ENCODE results near the gene CCDC90B. TPM values are rescaled to one million over a fixed set of nuclear protein-coding genes. Genes with fewer than 3 reads are reported as not detected.
"Not testable (repeated sequence)": the region's sequence is repeated elsewhere in the genome, so short reads cannot be mapped to it uniquely, and the experiment has no call there.

CCDC90B gene
- total and polyA plus RNA-seq, 2 donors, result 51.1 to 68.4 TPM

GRCh38 chr11:83316897-83317268 is 30.7 kb upstream of the CCDC90B start:
- DNase-seq (ENCODE audit: low read depth in 6 of 9, low spot score in 9 of 9), result not testable (repeated sequence)

GRCh38 chr11:83316143-83316896 is 30.2 kb upstream of the CCDC90B start:
- not testable (repeated sequence) for H3K36me3 ChIP-seq (ENCODE audit: control insufficient read depth in 2 of 2, insufficient read depth in 2 of 2, low read length in 1 of 2); H3K4me3 ChIP-seq (ENCODE audit: low read length in 2 of 2); DNase-seq (ENCODE audit: low read depth in 6 of 9, low spot score in 9 of 9); H3K27me3 ChIP-seq (ENCODE audit: control insufficient read depth in 2 of 2, insufficient read depth in 1 of 2, low read length in 1 of 2); H3K27ac ChIP-seq (ENCODE audit: low read depth in 1 of 2, low read length in 1 of 2); H3K9me3 ChIP-seq (ENCODE audit: control insufficient read depth in 2 of 2, insufficient read depth in 1 of 2, low read length in 1 of 2); H3K4me1 ChIP-seq (ENCODE audit: control insufficient read depth in 2 of 2, insufficient read depth in 2 of 2, low read length in 2 of 2)
- WGBS, result 94% methylated on average over 59 of the region's 59 CpGs

More at GRCh38 chr11:83316897-83317268, 30.7 kb upstream of the CCDC90B start:
- H3K9me3 ChIP-seq (ENCODE audit: control insufficient read depth in 2 of 2, insufficient read depth in 1 of 2, low read length in 1 of 2); H3K27me3 ChIP-seq (ENCODE audit: control insufficient read depth in 2 of 2, insufficient read depth in 1 of 2, low read length in 1 of 2); H3K27ac ChIP-seq (ENCODE audit: low read depth in 1 of 2, low read length in 1 of 2); H3K4me3 ChIP-seq (ENCODE audit: low read length in 2 of 2); H3K4me1 ChIP-seq (ENCODE audit: control insufficient read depth in 2 of 2, insufficient read depth in 2 of 2, low read length in 2 of 2); H3K36me3 ChIP-seq (ENCODE audit: control insufficient read depth in 2 of 2, insufficient read depth in 2 of 2, low read length in 1 of 2): not testable (repeated sequence)
- WGBS, result 98% methylated on average over 31 of the region's 31 CpGs

- H3K9me3 ChIP-seq (ENCODE audit: control insufficient read depth in 2 of 2, insufficient read depth in 1 of 2, low read length in 1 of 2), result peaks cover 0 to 1% of the 10 kb centered on the region in 2 donors
- no peaks in the 10 kb centered on the region for H3K36me3 ChIP-seq (ENCODE audit: control insufficient read depth in 2 of 2, insufficient read depth in 2 of 2, low read length in 1 of 2)
- H3K27ac ChIP-seq (ENCODE audit: low read depth in 1 of 2, low read length in 1 of 2), result no peak overlapping the region
These were observed 26.3 kb upstream of the CCDC90B start for GRCh38 chr11:83312430-83312829.

GRCh38 chr11:83311701-83312100 is 25.5 kb upstream of the CCDC90B start:
- Histone ChIP-seq H3K36me3 (ENCODE audit: control insufficient read depth in 2 of 2, insufficient read depth in 2 of 2, low read length in 1 of 2) (no peaks in the 10 kb centered on the region), H3K27me3 (ENCODE audit: control insufficient read depth in 2 of 2, insufficient read depth in 1 of 2, low read length in 1 of 2) (no peaks in the 10 kb centered on the region), H3K4me1 (ENCODE audit: control insufficient read depth in 2 of 2, insufficient read depth in 2 of 2, low read length in 2 of 2) (no peaks in the 10 kb centered on the region), H3K9me3 (ENCODE audit: control insufficient read depth in 2 of 2, insufficient read depth in 1 of 2, low read length in 1 of 2) (no peaks in the 10 kb centered on the region), H3K27ac (ENCODE audit: low read depth in 1 of 2, low read length in 1 of 2) (no peak overlapping the region), H3K4me3 (ENCODE audit: low read length in 2 of 2) (no peak overlapping the region)
- no peak for DNase-seq (ENCODE audit: low read depth in 6 of 9, low spot score in 9 of 9)
- WGBS, result 98% methylated on average over 2 of the region's 2 CpGs

More at GRCh38 chr11:83312430-83312829, 26.3 kb upstream of the CCDC90B start:
- no peak overlapping the region for H3K4me3 ChIP-seq (ENCODE audit: low read length in 2 of 2)
- H3K4me1 ChIP-seq (ENCODE audit: control insufficient read depth in 2 of 2, insufficient read depth in 2 of 2, low read length in 2 of 2), result no peaks in the 10 kb centered on the region
- DNase-seq (ENCODE audit: low read depth in 6 of 9, low spot score in 9 of 9), result no peak
- H3K27me3 ChIP-seq (ENCODE audit: control insufficient read depth in 2 of 2, insufficient read depth in 1 of 2, low read length in 1 of 2), result no peaks in the 10 kb centered on the region

GRCh38 chr11:83310718-83311117 is 24.6 kb upstream of the CCDC90B start:
- Histone ChIP-seq H3K4me1 (ENCODE audit: control insufficient read depth in 2 of 2, insufficient read depth in 2 of 2, low read length in 2 of 2) (no peaks in the 10 kb centered on the region), H3K9me3 (ENCODE audit: control insufficient read depth in 2 of 2, insufficient read depth in 1 of 2, low read length in 1 of 2) (no peaks in the 10 kb centered on the region), H3K27me3 (ENCODE audit: control insufficient read depth in 2 of 2, insufficient read depth in 1 of 2, low read length in 1 of 2) (no peaks in the 10 kb centered on the region), H3K4me3 (ENCODE audit: low read length in 2 of 2) (no peak overlapping the region), H3K27ac (ENCODE audit: low read depth in 1 of 2, low read length in 1 of 2) (no peak overlapping the region), H3K36me3 (ENCODE audit: control insufficient read depth in 2 of 2, insufficient read depth in 2 of 2, low read length in 1 of 2) (no peaks in the 10 kb centered on the region)
- DNase-seq (ENCODE audit: low read depth in 6 of 9, low spot score in 9 of 9), result no peak

GRCh38 chr11:83308536-83308935 is 22.4 kb upstream of the CCDC90B start:
- WGBS, result 97% methylated on average over 1 of the region's 1 CpG
- H3K27ac ChIP-seq (ENCODE audit: low read depth in 1 of 2, low read length in 1 of 2), result not testable (repeated sequence)

GRCh38 chr11:83306200-83307080 is 20.3 kb upstream of the CCDC90B start:
- no peak for DNase-seq (ENCODE audit: low read depth in 6 of 9, low spot score in 9 of 9)
- 94% methylated on average over 4 of the region's 4 CpGs for WGBS
- no peaks in the 10 kb centered on the region for H3K36me3 ChIP-seq (ENCODE audit: control insufficient read depth in 2 of 2, insufficient read depth in 2 of 2, low read length in 1 of 2)
- H3K4me3 ChIP-seq (ENCODE audit: low read length in 2 of 2), result no peak overlapping the region
- H3K4me1 ChIP-seq (ENCODE audit: control insufficient read depth in 2 of 2, insufficient read depth in 2 of 2, low read length in 2 of 2), result no peaks in the 10 kb centered on the region
- no peak overlapping the region for H3K27ac ChIP-seq (ENCODE audit: low read depth in 1 of 2, low read length in 1 of 2)
- H3K9me3 ChIP-seq (ENCODE audit: control insufficient read depth in 2 of 2, insufficient read depth in 1 of 2, low read length in 1 of 2), result no peaks in the 10 kb centered on the region
- no peaks in the 10 kb centered on the region for H3K27me3 ChIP-seq (ENCODE audit: control insufficient read depth in 2 of 2, insufficient read depth in 1 of 2, low read length in 1 of 2)

More at GRCh38 chr11:83308536-83308935, 22.4 kb upstream of the CCDC90B start:
- H3K36me3 ChIP-seq (ENCODE audit: control insufficient read depth in 2 of 2, insufficient read depth in 2 of 2, low read length in 1 of 2); DNase-seq (ENCODE audit: low read depth in 6 of 9, low spot score in 9 of 9); H3K27me3 ChIP-seq (ENCODE audit: control insufficient read depth in 2 of 2, insufficient read depth in 1 of 2, low read length in 1 of 2); H3K9me3 ChIP-seq (ENCODE audit: control insufficient read depth in 2 of 2, insufficient read depth in 1 of 2, low read length in 1 of 2); H3K4me1 ChIP-seq (ENCODE audit: control insufficient read depth in 2 of 2, insufficient read depth in 2 of 2, low read length in 2 of 2); H3K4me3 ChIP-seq (ENCODE audit: low read length in 2 of 2): not testable (repeated sequence)

GRCh38 chr11:83303316-83303715 is 17.1 kb upstream of the CCDC90B start:
- H3K27me3 ChIP-seq (ENCODE audit: control insufficient read depth in 2 of 2, insufficient read depth in 1 of 2, low read length in 1 of 2), result no peaks in the 10 kb centered on the region
- WGBS, result 95% methylated on average over 4 of the region's 4 CpGs
- H3K9me3 ChIP-seq (ENCODE audit: control insufficient read depth in 2 of 2, insufficient read depth in 1 of 2, low read length in 1 of 2), result no peaks in the 10 kb centered on the region
- no peaks in the 10 kb centered on the region for H3K4me1 ChIP-seq (ENCODE audit: control insufficient read depth in 2 of 2, insufficient read depth in 2 of 2, low read length in 2 of 2)
- no peak overlapping the region for H3K27ac ChIP-seq (ENCODE audit: low read depth in 1 of 2, low read length in 1 of 2)
- DNase-seq (ENCODE audit: low read depth in 6 of 9, low spot score in 9 of 9), result no peak
- no peak overlapping the region for H3K4me3 ChIP-seq (ENCODE audit: low read length in 2 of 2)
- no peaks in the 10 kb centered on the region for H3K36me3 ChIP-seq (ENCODE audit: control insufficient read depth in 2 of 2, insufficient read depth in 2 of 2, low read length in 1 of 2)

GRCh38 chr11:83302151-83302550 is 16.0 kb upstream of the CCDC90B start:
- no peak overlapping the region for H3K27ac ChIP-seq (ENCODE audit: low read depth in 1 of 2, low read length in 1 of 2)

More at GRCh38 chr11:83302151-83302550, 16.0 kb upstream of the CCDC90B start:
- no peaks in the 10 kb centered on the region for H3K4me1 ChIP-seq (ENCODE audit: control insufficient read depth in 2 of 2, insufficient read depth in 2 of 2, low read length in 2 of 2)
- H3K4me3 ChIP-seq (ENCODE audit: low read length in 2 of 2), result no peak overlapping the region
- H3K36me3 ChIP-seq (ENCODE audit: control insufficient read depth in 2 of 2, insufficient read depth in 2 of 2, low read length in 1 of 2), result no peaks in the 10 kb centered on the region
- DNase-seq (ENCODE audit: low read depth in 6 of 9, low spot score in 9 of 9), result no peak
- WGBS, result 65% methylated on average over 3 of the region's 3 CpGs
- no peaks in the 10 kb centered on the region for H3K9me3 ChIP-seq (ENCODE audit: control insufficient read depth in 2 of 2, insufficient read depth in 1 of 2, low read length in 1 of 2)
- H3K27me3 ChIP-seq (ENCODE audit: control insufficient read depth in 2 of 2, insufficient read depth in 1 of 2, low read length in 1 of 2), result no peaks in the 10 kb centered on the region

Data from thymus (tissue), 11 donors.